Activated CD4-positive, alpha-beta T cell treated with anti-CD3 and anti-CD28 coated beads, Interleukin-2, amount 50 U/mL, for 24 hours (primary cell): Measurements from ENCODE around the gene ATXN2.
"Not testable (repeated sequence)": the region's sequence is repeated elsewhere in the genome, so short reads cannot be mapped to it uniquely, and the experiment has no call there.

ENCODE experiments used
- DNase-seq, 2 donors: peaks; one replicate each; pipeline ENCODE4 v3.0.0-alpha.2; 2020; ENCODE audit warnings: low read depth in 1 of 2, low spot score in 1 of 2

The ATXN2 gene

GRCh38 chr12:111600986-111601385 is 1.9 kb upstream of the ATXN2 start:
- DNase-seq = not testable (repeated sequence)

GRCh38 chr12:111600205-111600642 is 1.1 kb upstream of the ATXN2 start:
- DNase-seq = no peak

GRCh38 chr12:111599453-111600204 is 514 bp upstream of the ATXN2 start:
- peak; percentile 85 to 86 for DNase-seq

GRCh38 chr12:111597831-111598636 is 1.1 kb downstream of the ATXN2 start:
- DNase-seq = peak; percentile 4 to 13

GRCh38 chr12:111596985-111597830 is 1.9 kb downstream of the ATXN2 start:
- DNase-seq = no peak

GRCh38 chr12:111595341-111595835 is 3.7 kb downstream of the ATXN2 start:
- not testable (repeated sequence) for DNase-seq

- DNase-seq = not testable (repeated sequence)
Measured at GRCh38 chr12:111591399-111592010, 7.6 kb downstream of the ATXN2 start.

- DNase-seq = no peak
Measured at GRCh38 chr12:111590552-111590951, 8.6 kb downstream of the ATXN2 start.

- DNase-seq = no peak
Measured at GRCh38 chr12:111589601-111590000, 9.5 kb downstream of the ATXN2 start.

- no peak for DNase-seq
Measured at GRCh38 chr12:111588010-111588409, 11.1 kb downstream of the ATXN2 start.

GRCh38 chr12:111586986-111587385 is 12.1 kb downstream of the ATXN2 start:
- DNase-seq = no peak

GRCh38 chr12:111585690-111586089 is 13.4 kb downstream of the ATXN2 start:
- no peak for DNase-seq

GRCh38 chr12:111584959-111585358 is 14.2 kb downstream of the ATXN2 start:
- DNase-seq = no peak

GRCh38 chr12:111583506-111583905 is 15.6 kb downstream of the ATXN2 start:
- DNase-seq = not testable (repeated sequence)

GRCh38 chr12:111582133-111582747 is 16.9 kb downstream of the ATXN2 start:
- no peak for DNase-seq

- DNase-seq = no peak
Measured at GRCh38 chr12:111581434-111582132, 17.5 kb downstream of the ATXN2 start.

- no peak for DNase-seq
Measured at GRCh38 chr12:111580737-111581136, 18.4 kb downstream of the ATXN2 start.

GRCh38 chr12:111580119-111580425 is 19.0 kb downstream of the ATXN2 start:
- DNase-seq = no peak

- DNase-seq = no peak
Measured at GRCh38 chr12:111578971-111579340, 20.2 kb downstream of the ATXN2 start.
